ENCODE results near the gene CYTIP.
"Not testable (repeated sequence)": the region's sequence is repeated elsewhere in the genome, so short reads cannot be mapped to it uniquely, and the experiment has no call there.

The CYTIP gene

DNA sequence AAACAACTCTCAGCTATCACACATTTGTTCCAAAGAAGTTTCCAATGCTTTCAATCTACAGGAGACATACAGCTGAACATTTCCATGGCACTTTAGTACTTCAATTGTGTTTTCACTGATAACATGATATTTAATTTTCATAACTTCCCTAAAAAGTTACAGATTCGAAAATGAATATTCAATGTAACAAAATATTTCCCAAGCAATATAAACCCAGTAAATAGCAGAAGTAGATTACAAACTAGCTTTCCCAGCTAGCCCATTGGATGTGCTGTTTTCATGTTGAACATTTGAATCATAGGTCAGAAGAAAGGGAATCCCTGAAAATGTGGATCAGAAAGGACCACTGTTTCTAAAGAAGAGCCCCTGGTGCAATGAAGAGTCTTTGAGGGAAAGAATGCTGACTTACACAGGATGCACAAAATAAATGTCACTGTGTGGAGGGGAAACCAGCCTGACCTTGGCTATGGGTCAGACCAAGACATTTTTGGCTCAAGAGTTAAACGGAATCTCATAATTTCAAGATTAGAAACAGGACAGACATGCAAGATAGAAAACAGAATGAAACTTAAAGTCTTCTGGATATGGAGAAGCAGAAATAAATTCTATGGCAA lies 22.5 kb downstream of the CYTIP start:
- no peak for DNase-seq

DNA sequence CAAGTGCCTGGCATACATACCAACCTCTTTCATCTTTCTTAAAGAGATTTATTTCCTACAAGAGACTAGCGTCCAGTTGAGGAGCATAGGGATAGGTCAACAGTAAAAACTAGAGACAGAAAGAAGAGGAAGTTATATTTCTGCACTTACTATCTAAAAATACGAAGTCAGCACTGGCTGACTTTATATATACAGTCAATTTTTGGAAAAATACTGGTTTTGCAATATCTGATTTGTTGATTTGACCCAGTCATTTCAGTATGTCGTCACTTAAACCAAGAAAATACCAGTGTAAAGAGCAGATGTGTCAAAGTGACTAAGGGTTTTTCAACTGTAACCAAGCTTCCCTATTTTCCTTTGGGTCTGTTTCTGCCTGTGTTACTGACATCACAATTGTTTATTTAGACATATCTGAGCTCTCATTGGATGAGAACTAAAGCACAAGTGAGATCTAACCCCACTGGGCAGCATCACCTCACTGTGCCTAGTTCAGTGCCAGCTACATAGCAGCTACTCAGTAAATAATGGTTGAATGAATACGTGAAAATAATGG lies 23.0 kb downstream of the CYTIP start:
- no peak for DNase-seq

GRCh38 chr2:157419031-157419575 lies 24.8 kb downstream of the CYTIP start:
- no peak for DNase-seq

DNA sequence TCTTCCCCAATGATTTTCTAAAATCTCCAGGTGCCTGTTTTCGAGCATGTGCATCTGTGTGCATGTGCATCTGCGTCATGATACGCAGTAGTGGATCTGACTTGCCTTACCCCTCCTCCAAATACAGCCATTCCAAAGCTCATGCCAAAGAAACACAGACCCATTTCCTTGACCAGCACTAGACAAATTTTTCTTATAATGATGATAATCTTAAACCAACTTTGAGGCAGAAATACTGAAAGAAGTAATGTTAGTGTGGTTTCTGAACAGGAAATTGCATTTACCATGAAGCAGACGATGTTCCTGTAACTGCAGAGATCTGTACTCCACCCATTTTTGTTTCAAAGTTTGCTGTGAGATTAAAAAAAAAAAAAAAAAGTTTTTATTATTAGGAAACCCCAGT lies 25.6 kb downstream of the CYTIP start:
- DNase-seq: no peak

- no peak for DNase-seq
These were observed 28.2 kb downstream of the CYTIP start for GRCh38 chr2:157415591-157416101.

DNA sequence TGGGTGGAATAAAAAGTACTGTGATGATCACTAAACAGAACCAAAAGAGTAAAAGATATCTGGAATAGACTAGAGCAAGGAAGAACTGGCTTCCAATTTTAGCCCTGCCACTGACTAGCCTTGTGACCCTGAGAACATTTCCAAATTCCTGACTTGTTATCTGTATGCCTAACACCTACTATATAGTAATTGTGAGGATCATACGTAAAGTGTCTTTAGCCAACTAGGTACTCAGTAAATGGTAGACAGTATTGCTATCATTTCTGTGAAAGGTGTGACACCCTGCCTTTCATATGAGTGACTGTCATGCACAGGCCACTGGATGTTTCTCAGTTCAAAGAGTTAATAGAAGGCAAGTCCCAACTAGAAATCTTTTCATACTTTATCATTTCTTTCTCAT lies 29.8 kb downstream of the CYTIP start:
- DNase-seq: no peak

DNA sequence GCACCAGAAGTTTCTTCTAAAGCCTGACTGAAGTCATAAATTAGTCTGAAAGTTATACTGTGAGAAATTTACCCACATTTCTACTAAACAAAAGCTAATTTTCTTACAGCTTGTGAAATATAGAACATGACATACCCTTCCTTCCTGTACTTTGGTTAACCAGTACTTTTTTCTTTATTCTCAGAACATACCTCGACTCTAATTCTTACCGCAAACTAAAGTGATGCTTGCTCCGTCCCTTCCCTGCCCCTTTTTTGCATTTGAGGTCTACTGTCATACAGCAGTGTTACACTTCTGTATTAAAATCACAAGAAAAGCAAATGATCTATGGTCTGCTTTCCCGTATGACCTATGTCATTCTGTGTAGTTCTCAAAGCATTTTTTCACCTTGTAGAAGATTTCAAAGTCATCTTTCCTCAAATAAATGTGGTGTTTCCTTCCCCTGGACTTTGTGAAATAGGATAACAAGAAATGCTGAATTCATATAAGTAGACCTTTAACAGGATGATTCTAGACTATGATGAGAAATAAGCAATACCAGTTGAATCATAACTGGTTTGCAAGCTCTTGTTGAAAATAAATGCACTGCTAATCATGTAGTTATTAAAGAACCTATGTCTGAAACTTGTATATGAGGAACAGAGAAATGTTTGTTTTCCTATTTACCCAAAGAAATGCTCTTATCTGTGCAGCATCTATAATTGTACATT lies 30.4 kb downstream of the CYTIP start:
- peak; percentile 42 for DNase-seq

DNA sequence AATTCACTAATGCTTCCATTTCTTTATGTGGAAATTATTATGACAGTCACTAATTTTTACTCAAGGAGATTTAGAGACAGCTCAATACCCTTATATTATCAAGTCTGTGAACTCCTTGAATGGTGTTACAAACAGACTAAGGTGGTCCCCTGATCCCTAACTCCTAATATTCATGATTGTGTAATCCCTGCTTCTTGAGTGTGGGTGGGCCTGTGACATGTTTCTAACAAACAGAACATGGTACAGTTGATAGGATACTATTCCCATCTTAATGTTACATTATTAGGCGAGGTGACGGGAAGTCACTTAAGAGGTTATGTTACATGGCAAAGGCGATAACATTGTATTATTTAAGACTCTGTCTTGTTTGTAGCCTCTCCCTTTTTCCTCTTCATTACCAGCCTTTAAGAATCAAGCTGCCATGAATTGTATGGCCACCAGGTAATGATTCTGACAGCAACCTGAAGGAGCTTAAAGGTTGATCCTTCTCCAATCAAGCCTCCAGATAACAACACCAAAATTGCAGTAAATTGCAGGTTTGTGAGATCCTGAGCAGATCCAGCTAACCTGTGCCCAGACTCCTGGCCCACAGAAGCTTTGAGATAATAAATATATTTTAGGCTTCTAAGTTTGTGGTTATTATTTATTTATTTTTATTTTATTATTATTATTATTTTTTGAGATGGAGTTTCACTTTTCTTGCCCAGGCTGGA lies 32.1 kb downstream of the CYTIP start:
- no peak for DNase-seq

DNA sequence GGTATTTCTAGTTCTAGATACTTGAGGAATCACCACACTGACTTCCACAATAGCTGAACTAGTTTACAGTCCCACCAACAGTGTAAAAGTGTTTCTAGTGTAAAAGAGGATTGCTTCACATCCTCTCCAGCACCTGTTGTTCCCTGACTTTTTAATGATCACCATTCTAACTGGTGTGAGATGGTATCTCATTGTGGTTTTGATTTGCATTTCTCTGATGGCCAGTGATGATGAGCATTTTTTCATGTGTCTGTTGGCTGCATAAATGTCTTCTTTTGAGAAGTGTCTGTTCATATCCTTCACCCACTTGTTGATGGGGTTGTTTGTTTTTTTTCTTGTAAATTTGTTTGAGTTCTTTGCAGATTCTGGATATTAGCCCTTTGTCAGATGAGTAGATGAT lies 38.5 kb downstream of the CYTIP start:
- DNase-seq: not testable (repeated sequence)

- peak; percentile 63 for DNase-seq
These were observed 39.5 kb downstream of the CYTIP start for GRCh38 chr2:157404363-157404762.

- not testable (repeated sequence) for DNase-seq
These were observed 40.9 kb downstream of the CYTIP start for GRCh38 chr2:157402801-157403485.

GRCh38 chr2:157395811-157396210 lies 48.1 kb downstream of the CYTIP start:
- DNase-seq: no peak

GRCh38 chr2:157394928-157395327 lies 49.0 kb downstream of the CYTIP start:
- no peak for DNase-seq

GRCh38 chr2:157393348-157393747 lies 50.5 kb downstream of the CYTIP start:
- DNase-seq: no peak

DNA sequence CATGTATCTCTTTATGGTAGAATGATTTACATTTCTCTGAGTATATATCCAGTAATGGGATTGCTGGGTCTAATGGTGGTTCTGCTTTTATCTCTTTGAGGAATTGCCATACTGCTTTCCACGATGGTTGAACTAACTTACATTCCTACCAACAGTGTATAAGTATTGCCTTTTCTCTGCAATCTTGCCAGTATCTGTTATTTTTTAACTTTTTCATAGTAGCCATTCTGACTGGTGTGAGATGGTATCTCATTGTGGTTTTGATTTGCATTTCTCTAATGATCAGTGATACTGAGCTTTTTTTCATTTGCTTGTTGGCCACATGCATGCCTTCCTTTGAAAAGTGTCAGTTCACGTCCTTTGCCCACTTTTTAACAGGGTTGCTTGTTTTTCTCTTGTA lies 55.1 kb downstream of the CYTIP start:
- DNase-seq: no peak

DNA sequence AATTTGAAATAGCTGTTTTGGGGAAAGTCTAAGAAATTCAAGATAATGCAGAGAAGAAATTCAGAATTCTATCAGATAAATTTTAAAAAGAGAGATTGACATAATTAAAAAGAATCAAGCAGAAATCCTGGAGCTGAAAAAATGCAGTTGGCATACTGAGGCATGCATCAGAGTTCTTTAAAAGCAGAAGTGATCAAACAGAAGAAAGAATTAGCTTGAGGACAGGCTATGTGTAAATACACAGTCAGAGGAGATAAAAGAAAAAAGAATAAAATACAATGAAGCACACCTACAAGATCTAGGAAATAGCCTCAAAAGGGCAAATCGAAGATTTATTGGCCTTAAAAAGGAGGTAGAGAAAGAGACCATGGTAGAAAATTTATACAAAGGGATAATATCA lies 57.1 kb downstream of the CYTIP start:
- no peak for DNase-seq

DNA sequence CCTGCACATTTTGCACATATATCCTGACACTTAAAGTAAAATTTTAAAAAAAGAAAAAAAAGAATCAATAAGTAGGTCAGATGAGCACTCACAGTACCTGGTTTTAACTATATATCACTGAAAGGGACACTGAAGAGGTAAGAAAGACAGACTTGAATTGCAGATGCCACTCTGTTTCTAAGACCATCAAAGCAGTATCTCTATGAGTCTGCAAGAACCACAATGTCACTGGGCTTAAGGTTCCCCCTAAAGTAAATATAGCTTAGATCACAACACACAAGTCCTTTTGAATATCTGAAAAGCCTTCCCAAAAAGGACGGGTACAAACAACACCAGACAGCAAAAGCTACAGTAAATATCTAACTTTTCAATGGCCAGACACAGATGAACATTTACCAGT lies 57.6 kb downstream of the CYTIP start:
- no peak for DNase-seq

DNA sequence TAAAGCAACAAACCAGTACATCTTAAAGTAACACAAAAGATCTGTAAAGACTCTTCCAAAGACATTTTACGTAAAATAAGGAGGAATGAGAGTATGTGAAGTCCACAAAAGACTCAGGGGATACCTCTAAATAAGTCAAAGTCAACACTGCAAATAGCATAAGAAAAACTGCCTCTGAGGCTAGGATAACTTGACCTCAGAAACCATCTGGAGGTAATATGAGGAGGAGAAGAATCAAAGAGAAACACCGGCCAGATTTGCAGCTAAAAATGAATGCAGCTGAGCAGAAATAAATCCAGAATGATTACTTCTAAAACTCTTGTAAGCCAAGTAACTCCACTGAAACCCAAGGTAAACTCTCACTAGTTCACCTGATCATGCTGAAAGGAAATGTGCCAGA lies 66.0 kb downstream of the CYTIP start:
- no peak for DNase-seq

DNA sequence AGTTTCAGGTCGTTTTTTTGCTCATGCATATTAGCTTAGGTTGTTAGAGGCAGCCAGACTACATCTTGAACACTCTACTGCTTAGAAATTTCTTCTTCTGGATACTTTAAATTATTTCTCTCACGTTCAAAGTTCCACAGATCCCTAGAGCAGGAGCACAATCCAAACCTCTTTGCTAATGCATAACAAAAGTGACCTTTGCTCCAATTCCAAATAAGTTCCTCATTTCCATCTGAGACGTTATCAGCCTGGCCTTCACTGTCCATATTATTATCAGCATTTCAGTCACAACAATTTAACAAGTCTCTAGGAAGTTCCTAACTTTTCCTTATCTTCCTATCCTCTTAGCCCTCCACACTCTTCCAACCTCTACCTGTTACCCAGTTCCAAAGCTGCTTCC lies 67.8 kb downstream of the CYTIP start:
- no peak for DNase-seq

GRCh38 chr2:157375384-157375783 lies 68.5 kb downstream of the CYTIP start:
- DNase-seq: no peak

DNA sequence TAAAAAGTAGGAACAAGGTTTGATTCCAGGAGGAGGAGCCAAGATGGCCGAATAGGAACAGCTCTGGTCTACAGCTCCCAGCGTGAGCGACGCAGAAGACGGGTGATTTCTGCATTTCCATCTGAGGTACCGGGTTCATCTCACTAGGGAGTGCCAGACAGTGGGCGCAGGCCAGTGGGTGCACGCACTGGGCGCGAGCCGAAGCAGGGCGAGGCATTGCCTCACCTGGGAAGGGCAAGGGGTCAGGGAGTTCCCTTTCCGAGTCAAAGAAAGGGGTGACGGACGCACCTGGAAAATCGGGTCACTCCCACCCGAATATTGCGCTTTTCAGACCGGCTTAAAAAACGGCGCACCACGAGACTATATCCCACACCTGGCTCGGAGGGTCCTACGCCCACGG lies 75.4 kb downstream of the CYTIP start:
- not testable (repeated sequence) for DNase-seq

GRCh38 chr2:157367704-157368103 lies 76.2 kb downstream of the CYTIP start:
- no peak for DNase-seq

Measured in activated CD4-positive, alpha-beta T cell treated with anti-CD3 and anti-CD28 coated beads, Interleukin-2, amount 50 U/mL, for 1 hour (primary cell).